HG03045 (cell line): Measurements from ENCODE around the gene CYP2C9.
"Not testable (repeated sequence)": the region's sequence is repeated elsewhere in the genome, so short reads cannot be mapped to it uniquely, and the experiment has no call there.

Experiments
- ATAC-seq: cut with Tn5 transposase; IDR thresholded peaks from one replicate; pipeline ENCODE4 v1.9.1; 2021; ENCODE audit warnings: mild to moderate bottlenecking, moderate library complexity; ENCODE audit not compliant: unreplicated experiment

CYP2C9 gene

GRCh38 chr10:94938383-94938782 lies at the start of gene CYP2C9:
Gene CYP2C9 (plus strand): TSS chr10:94938658. CDS start chr10:94938683, 25 bp downstream.
- no peak for ATAC-seq

DNA sequence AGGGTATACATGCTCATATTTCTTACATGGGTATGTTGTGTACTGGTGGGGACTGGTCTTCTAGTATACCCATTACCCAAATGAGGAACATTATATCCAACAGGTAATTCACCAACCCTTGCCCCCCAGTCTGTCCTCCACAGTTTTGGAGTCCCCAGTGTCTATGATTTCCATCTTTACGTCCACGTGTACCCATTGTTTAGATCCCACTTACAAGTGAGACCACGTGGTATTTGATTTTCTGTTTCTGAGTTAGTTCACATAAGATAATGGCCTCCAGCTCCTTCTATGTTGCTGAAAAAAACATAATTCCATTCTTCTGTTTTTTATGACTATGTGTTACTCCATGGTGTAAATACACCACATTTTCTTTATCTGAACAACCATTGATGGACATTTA lies 49.3 kb upstream of the CYP2C9 start:
- ATAC-seq: no peak

DNA sequence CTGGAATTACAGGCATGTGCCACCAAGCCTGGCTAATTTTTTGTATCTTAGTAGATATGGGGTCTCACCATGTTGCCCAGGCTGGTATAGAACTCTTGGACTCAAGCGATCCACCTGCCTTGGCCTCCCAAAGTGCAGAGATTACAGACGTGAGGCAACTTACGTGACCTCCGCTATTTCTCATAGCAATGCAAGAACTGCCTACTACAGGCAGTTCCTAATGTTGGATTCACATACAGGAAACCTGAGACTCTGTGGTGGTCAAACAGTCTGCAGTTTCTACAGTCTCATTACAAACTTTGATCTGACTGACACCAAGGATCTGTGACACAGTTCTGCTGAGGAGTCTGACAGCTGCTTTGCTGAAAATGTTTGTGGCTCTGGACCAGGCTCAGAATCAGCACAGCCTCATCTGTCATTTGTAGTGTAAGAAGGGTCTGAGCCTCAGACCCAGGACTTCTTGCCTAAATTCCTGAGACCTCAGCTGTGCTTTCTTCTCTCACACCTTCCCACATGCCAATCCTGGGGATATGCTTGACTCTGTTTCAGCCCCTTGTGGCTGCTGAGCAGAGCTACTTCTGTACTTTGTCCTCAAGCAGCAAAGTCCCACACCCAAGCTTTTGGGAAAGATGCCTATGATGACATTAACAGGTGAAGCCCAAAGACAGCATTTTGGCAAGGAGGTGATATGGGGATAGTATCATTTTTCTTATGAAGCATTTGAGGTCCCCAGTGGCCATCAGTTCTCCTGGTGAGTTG lies 48.0 kb upstream of the CYP2C9 start:
- ATAC-seq: no peak

- ATAC-seq: not testable (repeated sequence)
Observed at GRCh38 chr10:94898414-94898813, 40.0 kb upstream of the CYP2C9 start.

- no peak for ATAC-seq
Observed at GRCh38 chr10:94902080-94902479, 36.4 kb upstream of the CYP2C9 start.

DNA sequence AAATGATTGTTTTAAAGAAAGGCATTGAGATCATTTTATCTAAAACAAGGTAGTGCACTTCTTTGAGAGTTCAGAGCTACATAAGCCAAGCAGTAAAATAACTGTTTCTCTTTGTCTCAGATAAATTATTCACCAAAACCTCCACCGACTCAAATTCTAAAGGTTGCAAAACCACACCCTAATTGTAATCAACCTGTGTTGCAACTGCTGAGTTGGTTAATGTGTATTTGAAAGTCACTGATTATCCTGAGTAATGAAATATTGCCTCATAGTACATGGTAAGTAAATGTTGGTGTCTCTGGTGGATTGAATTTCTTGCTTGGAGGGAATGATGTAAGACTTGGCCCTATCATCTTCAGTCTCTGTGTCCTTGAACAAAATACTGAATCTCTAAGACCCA lies 35.9 kb upstream of the CYP2C9 start:
- no peak for ATAC-seq

GRCh38 chr10:94904506-94905148 lies 33.8 kb upstream of the CYP2C9 start:
- ATAC-seq: not testable (repeated sequence)

- no peak for ATAC-seq
Observed at GRCh38 chr10:94916423-94916822, 22.0 kb upstream of the CYP2C9 start.

DNA sequence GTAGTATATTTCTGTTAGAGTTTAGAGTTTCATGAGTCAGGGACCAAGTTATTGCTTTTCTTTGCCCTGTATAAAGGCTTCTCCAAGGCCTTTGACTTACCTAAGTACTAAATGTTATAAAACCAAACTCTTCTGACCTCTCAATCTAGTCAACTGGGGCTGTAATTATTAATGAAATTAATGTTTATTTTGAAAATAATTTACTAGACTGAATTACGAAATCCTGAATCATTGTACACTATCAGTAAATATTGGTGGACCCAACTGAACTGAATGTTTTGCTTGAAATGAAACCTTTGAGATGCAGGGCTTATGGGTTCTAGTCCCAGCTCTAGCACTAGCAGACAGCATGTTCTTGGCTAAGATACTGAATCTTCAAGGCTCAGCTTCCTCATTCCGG lies 1.7 kb upstream of the CYP2C9 start:
- ATAC-seq: no peak

DNA sequence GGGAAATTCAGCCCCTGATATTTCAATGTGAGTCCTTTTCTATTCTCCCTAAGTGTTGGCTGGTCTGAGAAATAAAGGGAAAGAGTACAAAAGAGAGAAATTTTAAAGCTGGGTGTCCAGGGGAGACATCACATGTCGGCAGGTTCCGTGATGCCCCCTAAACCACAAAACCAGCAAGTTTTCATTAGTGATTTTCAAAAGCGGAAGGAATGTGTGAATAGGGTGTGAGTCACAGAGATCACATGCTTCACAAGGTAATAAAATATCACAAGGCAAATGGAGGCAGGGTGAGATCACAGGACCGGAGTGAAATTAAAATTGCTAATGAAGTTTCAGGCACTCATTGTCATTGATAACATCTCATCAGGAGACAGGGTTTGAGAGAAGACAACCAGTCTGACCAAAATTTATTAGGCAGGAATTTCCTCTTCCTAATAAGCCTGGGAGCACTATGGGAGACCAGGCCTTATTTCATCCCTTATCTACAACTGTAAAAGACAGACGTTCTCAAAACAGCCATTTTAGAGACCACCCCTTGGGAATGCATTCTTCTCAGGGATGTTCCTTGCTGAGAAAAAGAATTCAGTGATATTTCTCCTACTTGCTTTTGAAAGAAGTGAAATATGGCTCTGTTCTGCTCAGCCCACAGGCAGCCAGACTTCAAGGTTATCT lies 5.1 kb downstream of the CYP2C9 start:
- ATAC-seq: not testable (repeated sequence)

- ATAC-seq: not testable (repeated sequence)
Observed at GRCh38 chr10:94946181-94946580, 7.7 kb downstream of the CYP2C9 start.

DNA sequence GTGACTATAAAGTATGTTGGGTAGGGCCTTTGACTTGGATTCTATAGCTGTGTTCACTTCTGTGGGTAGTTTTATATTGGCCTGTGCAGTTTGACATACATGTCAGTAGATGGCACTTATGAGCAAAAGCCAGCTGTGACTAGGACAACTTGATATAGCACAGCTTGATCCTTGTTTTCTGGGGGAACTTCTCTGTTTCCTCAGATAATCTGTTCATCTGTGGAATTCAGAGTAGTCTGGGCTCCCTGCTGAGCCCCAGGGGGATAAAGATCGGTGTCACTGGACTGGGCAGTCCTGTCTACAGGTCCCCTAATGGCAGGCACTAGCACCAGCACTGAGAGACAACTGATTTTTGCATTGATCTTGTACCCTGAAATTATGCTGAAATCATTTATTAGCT lies 25.4 kb downstream of the CYP2C9 start:
- ATAC-seq: no peak

DNA sequence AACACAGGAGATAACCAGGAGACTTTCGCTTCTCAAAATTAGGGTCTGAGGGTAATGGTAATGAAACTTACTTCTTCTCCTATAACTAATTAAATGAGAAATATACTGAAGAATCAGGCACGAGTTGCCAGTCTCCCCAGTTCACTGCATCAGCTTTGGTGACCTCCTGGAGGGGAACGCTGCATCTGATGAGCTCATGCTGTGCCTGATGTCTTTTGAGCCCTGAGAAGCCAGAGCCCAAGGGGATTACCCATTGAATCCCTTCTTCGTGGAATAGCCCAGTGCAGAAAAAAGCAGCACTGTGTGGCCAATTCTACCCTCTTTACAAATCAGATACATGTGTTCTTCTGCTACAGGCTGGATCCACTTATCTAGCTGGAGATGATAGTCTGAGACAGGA lies 45.1 kb downstream of the CYP2C9 start:
- ATAC-seq: no peak

- ATAC-seq: no peak
Observed at GRCh38 chr10:94989192-94989591, 50.7 kb downstream of the CYP2C9 start.

DNA sequence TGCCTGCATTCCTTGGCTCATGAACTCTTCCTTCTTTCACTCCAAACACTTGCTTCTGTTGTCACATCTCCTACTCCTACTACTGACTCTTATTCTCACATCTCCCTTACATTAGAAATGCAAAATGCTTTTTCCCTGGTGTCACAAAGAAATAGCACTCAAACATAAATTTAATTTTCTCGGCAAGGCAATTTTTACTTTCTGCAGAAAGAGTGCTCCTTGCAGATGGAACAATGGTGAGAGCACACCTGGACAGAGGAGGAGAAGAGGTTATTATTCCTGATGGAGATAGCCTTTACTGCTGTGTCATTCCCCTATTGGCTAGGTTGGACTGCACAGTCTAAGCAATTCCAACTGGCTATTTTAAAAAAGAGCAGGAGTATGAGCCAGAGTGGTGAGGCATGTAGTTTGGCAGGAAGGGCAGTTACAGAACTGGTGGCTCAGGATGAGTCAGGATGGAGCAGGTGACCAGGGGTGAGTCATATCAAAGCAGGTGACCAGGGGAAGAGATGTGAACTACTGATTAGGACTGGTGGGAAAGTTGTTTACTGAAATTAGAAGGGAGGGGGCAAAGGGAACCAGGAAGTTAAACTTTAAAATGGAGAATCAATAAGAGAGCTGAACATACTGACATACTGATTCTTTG lies 52.9 kb downstream of the CYP2C9 start:
- ATAC-seq: no peak

DNA sequence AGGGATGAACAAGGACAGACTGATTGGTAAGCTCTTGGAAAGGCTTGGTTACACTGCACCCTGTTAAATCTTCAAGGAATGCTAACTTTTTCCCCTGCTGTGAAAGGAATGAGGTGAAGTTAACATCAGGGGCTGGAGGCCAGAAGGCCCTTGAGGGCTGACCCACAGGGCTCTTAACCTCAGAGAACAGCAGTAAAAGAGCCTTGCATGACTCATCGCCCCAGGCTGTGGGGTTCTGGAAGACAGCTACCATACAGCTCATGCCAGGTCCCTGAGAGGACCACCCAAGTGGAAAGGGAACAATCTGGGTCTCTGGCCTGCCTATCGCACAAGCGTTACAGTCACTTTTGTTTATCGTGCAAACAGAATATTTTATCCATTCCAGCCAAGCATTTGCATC lies 54.4 kb downstream of the CYP2C9 start:
- no peak for ATAC-seq

DNA sequence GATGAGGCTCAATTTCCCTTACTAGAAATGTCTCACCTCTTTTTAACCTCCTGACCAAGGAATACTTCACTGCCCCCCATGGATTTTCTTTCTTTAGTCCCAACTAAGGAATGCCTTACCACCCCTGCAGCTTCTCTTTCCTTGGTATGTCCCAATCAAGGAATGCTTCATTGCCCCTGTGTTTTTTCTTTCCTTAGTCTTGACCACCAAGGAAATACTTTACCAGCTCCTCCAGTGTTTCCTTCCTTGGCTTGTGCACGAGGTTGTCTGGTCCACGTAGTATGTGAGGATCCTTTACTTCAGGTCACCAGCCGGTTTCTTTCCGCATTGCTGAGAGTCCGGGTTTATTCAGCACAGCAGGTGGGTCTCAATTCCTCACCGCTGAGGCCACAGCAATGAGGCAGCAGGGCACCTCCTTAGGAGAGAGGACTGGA lies 59.3 kb downstream of the CYP2C9 start:
- no peak for ATAC-seq

DNA sequence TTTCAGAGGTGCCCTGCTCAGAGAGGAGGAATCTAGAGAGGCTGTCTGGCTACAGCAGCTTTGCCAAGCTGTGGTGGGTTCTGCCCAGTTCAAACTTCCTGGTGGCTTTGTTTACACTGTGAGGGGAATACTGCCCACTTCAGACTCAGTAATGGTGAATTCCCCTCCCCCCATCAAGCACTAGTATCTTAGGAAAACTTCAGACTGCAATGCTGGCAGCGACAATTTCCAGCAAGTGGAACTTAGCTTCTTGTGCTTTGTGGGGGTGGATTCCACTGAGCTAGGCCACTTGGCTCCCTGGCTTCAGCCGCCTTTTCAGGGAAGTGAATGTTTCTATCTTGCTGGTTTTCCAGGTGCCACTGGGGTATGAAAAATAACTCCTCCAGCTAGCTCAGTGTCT lies 88.0 kb downstream of the CYP2C9 start:
- ATAC-seq: no peak

DNA sequence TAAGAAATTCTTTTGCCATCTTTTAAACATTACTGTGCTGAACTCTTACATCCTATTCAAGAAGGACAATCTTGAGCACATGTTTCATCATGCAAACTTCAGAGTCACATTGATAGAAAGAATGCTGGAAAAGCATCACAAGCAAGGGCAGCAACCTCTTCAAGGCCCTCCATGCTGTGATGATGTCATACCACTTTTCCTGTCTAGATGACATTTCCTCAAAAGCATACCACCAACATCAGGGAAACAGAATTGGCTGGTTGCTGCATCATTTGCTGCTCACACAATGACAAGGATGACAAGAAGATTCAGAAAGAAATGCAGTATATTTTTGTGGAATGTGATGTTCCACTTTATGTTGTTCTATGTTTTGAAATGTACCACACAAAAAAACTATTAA lies 93.2 kb downstream of the CYP2C9 start:
- no peak for ATAC-seq

GRCh38 chr10:95034401-95034800 lies 95.9 kb downstream of the CYP2C9 start:
- ATAC-seq: no peak
